Cardiac septum (tissue), 1 donor: ENCODE measurements around the gene SLC25A17. TPM values are rescaled to one million over a fixed set of nuclear protein-coding genes. Genes with fewer than 3 reads are reported as not detected.
"Not testable (repeated sequence)": the region's sequence is repeated elsewhere in the genome, so short reads cannot be mapped to it uniquely, and the experiment has no call there.

Experiments used
- DNase-seq: peaks from one replicate; pipeline ENCODE4 v3.0.0-alpha.2; 2020; ENCODE audit warnings: low spot score
- intact Hi-C: fragments of 100-400 bp; cut with DNase I; formaldehyde crosslinking; loops from one replicate; pipeline ENCODE4 v1.14.0; 2022
- microRNA-seq: library from miRNA; unstranded; fragments of <30 nt; microRNA quantifications from one replicate; pipeline ENCODE4 v1.2.0, GENCODE V29; 2020
- total RNA-seq: library from RNA; stranded (reverse); fragmentation: NEBNext Ultra II Directional; extraction: Animal tissue kit (Norgen Biotek cat#: 25700); gene quantifications from one replicate; pipeline ENCODE4 v1.2.1, GENCODE V29; 2021
- donor health status: DM: no; HTN: no; CAD: no.

The SLC25A17 gene
- total RNA-seq, 1 donor from 2014 or later = 4.5 TPM

GRCh38 chr22:40727964-40728615, 91.1 kb downstream of the SLC25A17 start:
- intact Hi-C loops = no loop called here
- DNase-seq = no peak

DNA sequence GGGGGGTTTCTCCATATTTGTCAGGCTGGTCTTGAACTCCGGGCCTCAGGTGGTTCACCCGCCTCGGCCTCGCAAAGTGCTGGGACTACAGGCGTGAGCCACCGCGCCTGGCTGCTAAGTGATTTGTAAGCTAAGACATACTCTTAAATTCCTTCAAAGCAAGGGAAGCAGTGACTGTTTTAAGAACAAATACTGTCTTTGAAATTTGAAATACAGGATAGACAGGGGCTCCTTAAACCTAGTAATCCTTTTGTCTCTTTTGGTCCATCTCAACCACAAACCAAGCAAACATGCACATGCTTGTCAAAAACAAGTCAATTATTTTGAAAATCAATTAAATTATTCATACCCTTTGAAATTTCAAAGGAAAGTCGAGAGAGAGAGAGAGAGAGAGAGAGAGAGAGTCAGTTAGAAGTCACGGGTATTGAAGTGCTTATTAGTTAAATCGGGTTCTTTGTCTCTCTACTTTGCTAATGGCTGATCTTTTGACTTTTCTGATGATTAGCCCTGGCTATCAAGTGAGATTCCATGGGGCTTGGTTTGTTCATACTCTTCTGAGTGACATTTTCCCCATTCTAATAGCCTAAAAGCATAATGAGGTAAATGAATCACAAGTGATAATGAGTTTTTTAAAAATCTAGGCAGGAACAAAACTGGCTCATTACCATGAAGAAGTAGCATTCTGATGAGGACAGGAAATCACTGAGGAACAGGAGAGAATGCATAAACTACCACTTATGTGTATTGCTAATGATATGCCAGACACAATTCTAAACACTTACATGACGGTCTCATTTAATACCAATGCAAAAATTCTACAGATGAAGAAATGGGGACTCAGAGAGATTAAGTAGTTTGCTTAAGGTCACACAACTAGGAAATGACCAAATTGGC, 91.8 kb downstream of the SLC25A17 start:
- DNase-seq = no peak
- intact Hi-C loops = no loop called here

DNA sequence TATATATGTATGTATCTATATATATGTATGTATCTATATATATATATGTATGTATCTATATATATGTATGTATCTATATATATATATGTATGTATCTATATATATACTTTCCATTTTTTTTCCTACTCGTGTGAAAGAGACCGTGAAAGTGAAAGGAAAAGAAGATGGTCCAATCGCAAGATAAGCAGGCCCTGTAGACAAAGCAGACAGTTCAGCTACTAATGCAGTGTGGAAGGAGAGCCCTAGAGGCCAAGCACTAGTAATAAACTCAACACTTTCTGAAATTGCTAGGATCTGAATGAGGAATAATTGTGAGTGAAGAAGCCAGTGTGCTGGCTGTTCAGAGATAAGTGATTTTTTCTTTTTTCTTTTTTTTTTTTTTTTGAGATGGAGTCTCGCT, 92.6 kb downstream of the SLC25A17 start:
- intact Hi-C loops = no loop called here
- DNase-seq = no peak

DNA sequence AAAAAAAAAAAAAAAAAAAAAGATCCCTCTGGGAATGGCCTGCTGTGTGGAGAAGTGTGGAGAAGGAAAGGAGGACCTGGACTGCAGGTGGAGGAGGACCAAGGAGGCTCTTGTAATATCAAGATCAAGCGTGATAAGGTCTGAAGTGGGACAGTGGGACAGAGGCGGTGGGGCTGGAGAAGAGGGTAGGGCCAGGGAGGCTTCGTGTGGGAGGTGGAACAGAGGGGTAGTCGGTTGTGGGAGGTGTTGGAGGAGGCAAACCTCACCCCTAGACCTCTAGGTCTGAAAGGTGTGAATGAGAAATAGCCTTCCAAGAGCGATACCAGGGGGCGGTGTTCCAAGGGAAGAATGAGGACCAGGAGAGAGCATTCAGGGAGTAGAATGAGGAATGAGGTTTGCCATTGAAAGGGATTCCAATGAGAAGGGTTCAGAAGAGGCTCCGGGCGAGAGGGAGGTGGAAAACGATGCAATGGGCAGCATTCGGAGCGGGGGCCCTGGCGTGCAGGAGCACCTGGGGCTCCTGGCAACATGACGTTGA, 95.7 kb downstream of the SLC25A17 start:
- intact Hi-C loops = no loop called here
- no peak for DNase-seq

- intact Hi-C loops = no loop called here
These were observed 97.9 kb downstream of the SLC25A17 start for GRCh38 chr22:40721266-40721665.

DNA sequence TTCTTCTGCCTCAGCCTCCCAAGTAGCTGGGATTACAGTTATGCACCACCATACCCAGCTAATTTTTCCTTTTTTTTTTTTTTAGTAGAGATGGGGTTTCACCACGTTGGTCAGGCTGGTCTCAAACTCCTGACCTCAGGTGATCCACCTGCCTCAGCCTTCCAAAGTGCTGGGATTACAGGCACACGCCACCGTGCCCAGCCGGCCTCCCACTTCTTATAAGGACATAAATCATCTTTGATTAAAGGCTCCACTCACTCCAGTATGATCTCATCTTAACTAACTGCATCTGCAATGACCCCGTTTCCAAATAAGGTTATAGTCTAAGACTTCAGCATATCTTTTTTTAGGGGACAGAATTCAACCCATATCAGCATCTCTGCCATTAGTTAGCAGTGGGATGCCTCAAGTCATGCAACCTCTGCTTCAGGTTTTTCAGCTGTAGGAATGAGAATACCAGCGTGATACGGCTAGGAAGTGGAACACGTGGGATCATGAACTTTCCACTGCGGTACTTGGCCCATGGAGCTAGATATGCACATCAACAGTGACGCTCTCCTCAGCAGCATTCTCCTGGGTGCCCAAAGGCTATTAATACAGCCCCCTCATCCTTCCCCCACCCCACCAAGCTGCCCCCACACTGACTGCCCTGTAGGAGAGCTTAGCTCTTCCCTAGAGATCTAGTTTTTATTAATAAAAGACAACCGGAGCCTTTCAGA, 98.4 kb downstream of the SLC25A17 start:
- DNase-seq = no peak
- intact Hi-C loops = no loop called here

More at GRCh38 chr22:40721266-40721665, 97.9 kb downstream of the SLC25A17 start:
- no peak for DNase-seq

DNA sequence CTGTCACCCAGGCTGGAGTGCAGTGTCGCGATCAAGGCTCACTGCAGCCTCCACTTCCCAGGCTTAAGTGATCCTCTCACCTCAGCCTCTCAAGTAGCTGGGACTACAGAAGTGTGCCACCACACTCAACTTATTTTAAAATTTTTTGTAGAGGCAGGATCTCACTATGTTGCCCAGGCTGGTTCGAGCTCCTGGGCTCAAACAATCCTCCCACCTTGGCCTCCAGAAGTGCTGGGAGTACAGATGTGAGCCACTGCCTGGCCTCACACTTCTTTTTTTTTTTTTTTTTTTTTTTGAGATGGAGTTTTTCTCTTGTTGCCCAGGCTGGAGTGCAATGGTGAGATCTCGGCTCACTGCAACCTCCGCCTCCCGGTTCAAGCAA, 99.0 kb downstream of the SLC25A17 start:
- intact Hi-C loops, DNase-seq: not testable (repeated sequence)

Small RNAs within 50 kb of the gene (microRNA-seq; reads per million reads assigned to microRNA genes)
- not detected for gene MIR4766

Other genes with a start within 250 kb of the SLC25A17 start
- gene MRTFA, start 182.6 kb downstream of the SLC25A17 start, total RNA-seq = 24.3 TPM
- gene MCHR1, start 139.9 kb downstream of the SLC25A17 start, total RNA-seq = 0.43 TPM
- gene ST13, start 37.3 kb upstream of the SLC25A17 start, total RNA-seq = 187 TPM
- 22.0 TPM for gene XPNPEP3, start 37.8 kb upstream of the SLC25A17 start, total RNA-seq
- gene DNAJB7, start 42.8 kb upstream of the SLC25A17 start, total RNA-seq = not detected
- 59.3 TPM for gene RBX1, start 132.0 kb upstream of the SLC25A17 start, total RNA-seq